MM.1S (cell line): ENCODE measurements around the gene TNFRSF14.

Experiments
- DNase-seq: peaks from one replicate; pipeline ENCODE4 v3.0.0-alpha.2; 2015
- H2AFZ ChIP-seq: fragments of 300-600 bp; sonication (generic); 2 replicates; pipeline ENCODE4 v1.6.0; 2016; ENCODE audit warnings: antibody characterized with exemption, low read length
- H3F3A ChIP-seq: fragments of 300-600 bp; sonication (generic); 2 replicates; pipeline ENCODE4 v1.6.1; 2016; ENCODE audit warnings: mild to moderate bottlenecking, antibody characterized with exemption, low read length, moderate library complexity, mixed read lengths; ENCODE audit not compliant: insufficient read depth
- H3K27ac ChIP-seq: fragments of 300-600 bp; sonication (generic); 2 replicates; pipeline ENCODE4 v1.5.1; 2016; ENCODE audit warnings: mild to moderate bottlenecking, low read length
- H3K27me3 ChIP-seq: fragments of 300-600 bp; sonication (generic); replicated peaks from 2 replicates; pipeline ENCODE4 v1.6.0; 2016; ENCODE audit warnings: low read length; ENCODE audit not compliant: insufficient read depth
- H3K36me3 ChIP-seq: fragments of 300-600 bp; sonication (generic); replicated peaks from 2 replicates; pipeline ENCODE4 v1.6.1; 2016; ENCODE audit warnings: mild to moderate bottlenecking, low read length, mixed read lengths; ENCODE audit not compliant: insufficient read depth
- H3K4me1 ChIP-seq: fragments of 300-600 bp; sonication (generic); 2 replicates; pipeline ENCODE4 v1.6.1; 2016; ENCODE audit warnings: low read length, mixed read lengths
- H3K4me2 ChIP-seq: fragments of 300-600 bp; sonication (generic); 2 replicates; pipeline ENCODE4 v1.6.0; 2016; ENCODE audit warnings: low read depth, low read length
- H3K4me3 ChIP-seq: fragments of 300-600 bp; sonication (generic); 2 replicates; pipeline ENCODE4 v1.5.1; 2016; ENCODE audit warnings: low read length, mixed read lengths
- H3K79me2 ChIP-seq: fragments of 300-600 bp; sonication (generic); 2 replicates; pipeline ENCODE4 v1.6.1; 2016; ENCODE audit warnings: mixed run types, low read length, mixed read lengths
- H3K9ac ChIP-seq: fragments of 300-600 bp; sonication (generic); 2 replicates; pipeline ENCODE4 v1.6.1; 2016; ENCODE audit warnings: low read length, mixed read lengths
- H3K9me2 ChIP-seq: fragments of 300-600 bp; sonication (generic); replicated peaks from 2 replicates; pipeline ENCODE4 v1.6.1; 2016; ENCODE audit warnings: mild to moderate bottlenecking, low read length, mixed read lengths; ENCODE audit not compliant: insufficient read depth
- H3K9me3 ChIP-seq: fragments of 300-600 bp; sonication (generic); replicated peaks from 2 replicates; pipeline ENCODE4 v1.6.1; 2016; ENCODE audit warnings: mild to moderate bottlenecking, low read length, mixed read lengths; ENCODE audit not compliant: insufficient read depth
- H4K20me1 ChIP-seq: fragments of 300-600 bp; sonication (generic); 2 replicates; pipeline ENCODE4 v1.6.1; 2016; ENCODE audit warnings: mild to moderate bottlenecking, low read length, moderate library complexity, mixed read lengths; ENCODE audit not compliant: insufficient read depth
- CTCF ChIP-seq: fragments of 300-600 bp; sonication (generic); IDR thresholded peaks from 2 replicates; pipeline ENCODE4 v1.5.1; 2016; ENCODE audit warnings: antibody characterized with exemption, low read length, mixed read lengths
- EZH2 ChIP-seq: fragments of 300-600 bp; sonication (generic); optimal IDR thresholded peaks from 2 replicates; pipeline ENCODE3; 2017; ENCODE audit warnings: low read depth, mild to moderate bottlenecking, antibody characterized with exemption, low read length, mixed read lengths
- EZH2phosphoT487 ChIP-seq: fragments of 300-600 bp; sonication (generic); IDR thresholded peaks from 2 replicates; pipeline ENCODE4 v1.6.1; 2018; ENCODE audit warnings: antibody characterized with exemption, low read length

The TNFRSF14 gene

DNA sequence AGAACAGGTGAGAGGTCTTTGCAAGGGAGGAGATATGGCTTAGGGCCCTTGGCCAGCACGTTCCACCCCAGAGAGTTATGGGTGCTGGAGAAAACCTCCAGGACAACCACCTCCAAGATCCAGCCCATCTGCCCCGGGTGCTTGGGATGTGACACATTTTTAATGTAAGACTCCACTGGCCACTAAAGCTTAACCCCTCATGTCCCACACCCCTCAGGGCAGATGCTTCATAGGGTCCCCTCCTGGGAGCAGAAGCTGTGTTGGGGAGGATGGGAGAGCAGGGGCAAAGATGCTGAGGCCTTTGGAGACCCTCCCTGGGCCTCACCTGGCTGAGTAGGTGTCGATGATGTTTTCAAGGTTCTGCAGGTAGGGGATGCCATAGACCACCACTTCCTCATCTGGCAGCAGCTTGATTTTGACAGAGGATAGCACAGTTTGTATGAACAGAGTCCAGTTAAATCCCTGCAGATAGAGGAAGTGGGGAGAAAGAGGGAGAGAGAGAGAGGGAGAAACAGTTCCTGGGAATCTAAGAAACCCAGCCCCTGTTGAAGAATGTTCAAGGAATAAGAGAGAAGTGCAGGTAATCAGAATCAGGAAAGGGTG lies 42.3 kb downstream of the TNFRSF14 start:
- Histone ChIP-seq H4K20me1 (no peaks in the 10 kb centered on the region), H3K36me3 (no peaks in the 10 kb centered on the region), H3K9me2 (no peaks in the 10 kb centered on the region), H3K9me3 (no peaks in the 10 kb centered on the region), H3K4me1 (no peaks in the 10 kb centered on the region), H3K4me3 (no peak overlapping the region), H3K27me3 (peaks cover 100% of the 10 kb centered on the region), H3K79me2 (no peaks in the 10 kb centered on the region), H3K4me2 (no peak overlapping the region), H3K27ac (no peak overlapping the region), H3K9ac (no peak overlapping the region), H2AFZ (no peak overlapping the region), H3F3A (no peaks in the 10 kb centered on the region)
- no peak for DNase-seq
- TF ChIP-seq EZH2phosphoT487 (no peak), EZH2 (no peak), CTCF (no peak)

GRCh38 chr1:2601721-2602303 lies 45.6 kb downstream of the TNFRSF14 start:
- no peaks in the 10 kb centered on the region for H3K36me3 ChIP-seq
- H3F3A ChIP-seq, result no peaks in the 10 kb centered on the region
- TF ChIP-seq EZH2 (no peak), CTCF (no peak), EZH2phosphoT487 (no peak)
- no peaks in the 10 kb centered on the region for H3K4me1 ChIP-seq
- H3K9me2 ChIP-seq, result no peaks in the 10 kb centered on the region
- no peak for DNase-seq
- H3K9me3 ChIP-seq, result no peaks in the 10 kb centered on the region
- H3K27me3 ChIP-seq, result peaks cover 97% of the 10 kb centered on the region
- no peak overlapping the region for H2AFZ ChIP-seq
- no peaks in the 10 kb centered on the region for H4K20me1 ChIP-seq
- no peaks in the 10 kb centered on the region for H3K79me2 ChIP-seq
- H3K27ac ChIP-seq, result no peak overlapping the region
- H3K4me2 ChIP-seq, result no peak overlapping the region
- H3K4me3 ChIP-seq, result no peak overlapping the region
- H3K9ac ChIP-seq, result no peak overlapping the region

GRCh38 chr1:2602311-2602835 lies 46.2 kb downstream of the TNFRSF14 start:
- Histone ChIP-seq H2AFZ (no peak overlapping the region), H3K79me2 (no peaks in the 10 kb centered on the region), H3K4me1 (no peaks in the 10 kb centered on the region), H3K27me3 (peaks cover 96% of the 10 kb centered on the region), H3K36me3 (no peaks in the 10 kb centered on the region), H3K27ac (no peak overlapping the region), H3K9me2 (no peaks in the 10 kb centered on the region), H3K4me2 (no peak overlapping the region), H3K9me3 (no peaks in the 10 kb centered on the region), H4K20me1 (no peaks in the 10 kb centered on the region), H3K4me3 (no peak overlapping the region), H3F3A (no peaks in the 10 kb centered on the region), H3K9ac (no peak overlapping the region)
- TF ChIP-seq CTCF (no peak), EZH2 (no peak), EZH2phosphoT487 (no peak)
- DNase-seq, result no peak
